BE2C (cell line): ENCODE results near the gene TFB1M.
"Not testable (repeated sequence)": the region's sequence is repeated elsewhere in the genome, so short reads cannot be mapped to it uniquely, and the experiment has no call there.

Experiments
- DNase-seq: peaks from one replicate; pipeline ENCODE4 v3.0.0-alpha.2; 2020
- H3K27me3 ChIP-seq: fragments of 250-450 bp; sonication (Bioruptor Pico); 2 replicates; pipeline ENCODE4 v1.5.1; 2020; ENCODE audit warnings: mild to moderate bottlenecking
- H3K36me3 ChIP-seq: fragments of 250-450 bp; sonication (Bioruptor Pico); 2 replicates; pipeline ENCODE4 v1.5.1; 2020; ENCODE audit warnings: mild to moderate bottlenecking
- H3K4me1 ChIP-seq: fragments of 250-450 bp; sonication (Bioruptor Pico); 2 replicates; pipeline ENCODE4 v1.5.1; 2020
- H3K4me3 ChIP-seq: 2 replicates; pipeline ENCODE4 v1.5.1; 2011; ENCODE audit warnings: low read depth, low read length
- H3K9me3 ChIP-seq: fragments of 250-450 bp; sonication (Bioruptor Pico); 2 replicates; pipeline ENCODE4 v1.5.1; 2020
- CTCF ChIP-seq: IDR thresholded peaks from 2 replicates; pipeline ENCODE4 v1.5.1; 2012; ENCODE audit warnings: mild to moderate bottlenecking, low read depth, low read length

Gene TFB1M

GRCh38 chr6:155268088-155268867 is 46.0 kb downstream of the TFB1M start:
- H3K9me3 ChIP-seq, DNase-seq, H3K4me3 ChIP-seq, H3K27me3 ChIP-seq: not testable (repeated sequence)
- H3K4me1 ChIP-seq, result peaks cover 35% of the 10 kb centered on the region
- peaks cover 14% of the 10 kb centered on the region; the same call in 1 of the 2 replicates for H3K36me3 ChIP-seq
- TF ChIP-seq CTCF, result peak; percentile 78

DNA sequence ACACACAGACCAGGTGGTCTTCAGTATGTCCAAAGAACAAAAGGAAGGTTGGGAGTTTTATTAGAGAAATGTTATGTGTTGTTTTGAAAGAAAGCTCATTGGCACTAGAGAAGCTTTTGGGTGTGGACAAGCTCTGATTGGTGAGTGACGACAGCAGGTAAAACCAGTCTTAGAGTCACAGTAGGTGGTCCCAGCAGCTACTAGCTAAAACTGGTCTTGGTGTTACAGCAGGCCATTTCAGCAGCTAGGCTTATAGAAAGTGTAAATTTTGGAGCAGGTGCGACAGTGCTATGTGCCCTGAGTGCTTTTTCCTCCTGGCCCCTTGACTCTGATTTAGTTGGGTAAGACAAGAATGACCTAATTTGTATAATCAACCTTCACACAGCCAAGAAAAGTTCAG is 46.9 kb downstream of the TFB1M start:
- no peak for DNase-seq
- H3K36me3 ChIP-seq, result peaks cover 11% of the 10 kb centered on the region
- no peaks in the 10 kb centered on the region for H3K9me3 ChIP-seq
- peaks cover 28% of the 10 kb centered on the region for H3K4me1 ChIP-seq
- no peak overlapping the region for H3K4me3 ChIP-seq
- H3K27me3 ChIP-seq, result no peaks in the 10 kb centered on the region
- TF ChIP-seq CTCF, result no peak

DNA sequence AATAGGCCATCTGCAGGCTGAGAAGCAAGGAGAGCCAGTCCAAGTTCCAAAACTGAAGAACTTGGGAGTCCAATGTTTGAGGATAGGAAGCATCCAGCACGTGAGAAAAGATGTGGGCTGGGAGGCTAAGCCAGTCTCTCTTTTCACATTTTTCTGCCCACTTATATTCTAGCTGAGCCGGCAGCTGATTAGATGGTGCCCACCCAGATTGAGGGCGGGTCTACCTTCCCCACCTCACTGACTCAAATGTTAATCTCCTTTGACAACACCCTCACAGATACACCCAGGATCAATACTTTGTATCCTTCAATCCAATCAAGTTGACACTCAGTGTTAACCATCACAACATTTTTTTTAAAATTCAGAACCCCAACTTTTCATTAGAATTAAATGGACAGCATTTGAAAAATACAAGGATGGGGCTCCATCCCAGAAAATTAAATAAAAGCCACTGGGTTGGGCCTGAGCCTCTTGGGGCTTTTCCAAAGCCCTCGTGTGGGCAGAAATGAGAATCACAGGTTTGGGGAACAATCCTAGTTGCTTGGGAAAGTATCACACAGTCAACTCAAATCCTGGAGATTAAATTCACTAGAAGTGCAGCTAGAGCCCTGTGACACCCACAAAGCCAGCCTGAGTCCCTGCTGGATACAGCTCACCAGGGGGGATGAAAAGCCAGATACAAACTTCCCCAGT is 48.3 kb downstream of the TFB1M start:
- peak; percentile 9; the same call in 1 of the 2 replicates for TF ChIP-seq CTCF
- Histone ChIP-seq H3K9me3 (no peaks in the 10 kb centered on the region), H3K36me3 (peaks cover 10% of the 10 kb centered on the region), H3K27me3 (no peaks in the 10 kb centered on the region), H3K4me3 (no peak overlapping the region), H3K4me1 (peaks cover 21% of the 10 kb centered on the region)
- DNase-seq, result no peak

- H3K9me3 ChIP-seq, result no peaks in the 10 kb centered on the region
- H3K27me3 ChIP-seq, result no peaks in the 10 kb centered on the region
- DNase-seq, result peak; percentile 62
- peaks cover 16% of the 10 kb centered on the region for H3K36me3 ChIP-seq
- no peak for TF ChIP-seq CTCF
- peaks cover 16% of the 10 kb centered on the region for H3K4me1 ChIP-seq
- no peak overlapping the region for H3K4me3 ChIP-seq
Measured at GRCh38 chr6:155264693-155265320, 49.5 kb downstream of the TFB1M start.

DNA sequence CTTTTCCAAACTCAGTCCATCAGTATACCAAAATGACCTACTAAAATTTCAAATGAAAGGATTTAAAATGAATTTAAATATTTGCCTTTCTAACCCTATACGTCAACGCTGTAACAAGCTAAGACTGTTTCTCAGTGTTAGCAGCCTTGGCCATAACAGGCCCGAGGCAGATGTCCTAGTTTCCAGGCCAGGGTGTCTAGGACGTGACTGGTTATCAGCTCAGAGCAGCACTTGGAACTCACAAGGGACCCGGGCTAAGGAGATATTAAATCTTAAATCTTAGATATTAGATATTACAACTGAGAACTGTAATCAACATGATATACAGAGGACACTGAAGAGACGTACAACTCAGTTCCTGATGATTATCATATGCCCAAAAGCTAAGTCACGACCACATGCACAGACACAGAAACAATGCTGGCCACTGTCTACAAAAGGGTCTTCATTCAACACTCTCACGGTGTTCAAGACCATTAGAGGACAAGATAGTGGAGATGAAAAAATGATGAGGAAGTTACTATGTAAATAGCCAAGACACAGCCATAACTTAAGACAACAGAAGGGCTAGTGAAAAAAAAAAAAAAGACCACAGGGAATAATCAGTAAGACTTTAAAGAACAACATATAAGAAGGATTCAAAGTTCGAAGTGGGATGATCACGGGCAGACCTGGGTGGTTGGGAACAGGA is 50.8 kb downstream of the TFB1M start, which contains the start of gene CLDN20:
CLDN20 (plus strand) TSS at position 641 of the 691 bp plus-strand sequence. CDS start 11,707 bp downstream, outside the sequence.
- H3K4me3 ChIP-seq, result no peak within 1 kb of the TSS
- TF ChIP-seq CTCF, result no peak
- H3K9me3 ChIP-seq, result no peaks in the 10 kb centered on the region
- H3K4me1 ChIP-seq, result peaks cover 16% of the 10 kb centered on the region
- DNase-seq, result no peak
- peaks cover 28% of the 10 kb centered on the region for H3K36me3 ChIP-seq
- H3K27me3 ChIP-seq, result no peaks in the 10 kb centered on the region
